ENCODE data around the gene PPP4C.

PPP4C gene

GRCh38 chr16:30065102-30065942 lies 10.5 kb upstream of the PPP4C start, which contains the start of gene ALDOA:
ALDOA (plus strand) TSS chr16:30065760; CDS start chr16:30066898, 1,138 bp downstream.
- Histone ChIP-seq H3K27me3 (ENCODE audit: control insufficient read depth, low read length) (no peaks in the 10 kb centered on the region), H3K4me3 (ENCODE audit: low read length) (peak within 1 kb of the TSS; percentile 96), H4K20me1 (ENCODE audit: control insufficient read depth, insufficient read depth, low read depth, low read length) (peaks cover 24% of the 10 kb centered on the region), H3K4me1 (ENCODE audit: control insufficient read depth, low read length) (peaks cover 36% of the 10 kb centered on the region), H3K9me3 (ENCODE audit: control insufficient read depth, insufficient read depth, low read length) (no peaks in the 10 kb centered on the region), H3K79me2 (ENCODE audit: control insufficient read depth, low read length) (peaks cover 59% of the 10 kb centered on the region), H3K36me3 (ENCODE audit: control insufficient read depth, low read length) (peaks cover 60% of the 10 kb centered on the region), H3K27ac (ENCODE audit: low read depth, low read length) (peak within 1 kb of the TSS; percentile 89), H3K4me2 (ENCODE audit: low read length) (peak within 1 kb of the TSS; percentile 77), H3K9me2 (replicated peaks; ENCODE audit: control insufficient read depth, low read length) (no peaks in the 10 kb centered on the region), H3F3A (ENCODE audit: control insufficient read depth, insufficient read depth) (peaks cover 38% of the 10 kb centered on the region)
- no peak for TF ChIP-seq CTCF (IDR thresholded peaks at IDR 0.05; ENCODE audit: low read depth, low read length, poor library complexity, severe bottlenecking)
- TF ChIP-seq EZH2phosphoT487 (IDR thresholded peaks at IDR 0.05; ENCODE audit: borderline replicate concordance, low read length) = no peak

- peaks cover 59% of the 10 kb centered on the region for H3K79me2 ChIP-seq (ENCODE audit: control insufficient read depth, low read length)
- H3F3A ChIP-seq (ENCODE audit: control insufficient read depth, insufficient read depth) = peaks cover 46% of the 10 kb centered on the region
These were observed 9.6 kb upstream of the PPP4C start for GRCh38 chr16:30065943-30066760.

More at GRCh38 chr16:30065943-30066760, 9.6 kb upstream of the PPP4C start:
- H3K36me3 ChIP-seq (ENCODE audit: control insufficient read depth, low read length) = peaks cover 66% of the 10 kb centered on the region
- H4K20me1 ChIP-seq (ENCODE audit: control insufficient read depth, insufficient read depth, low read depth, low read length) = peaks cover 24% of the 10 kb centered on the region
- TF ChIP-seq CTCF (IDR thresholded peaks at IDR 0.05; ENCODE audit: low read depth, low read length, poor library complexity, severe bottlenecking) = no peak
- no peak for TF ChIP-seq EZH2phosphoT487 (IDR thresholded peaks at IDR 0.05; ENCODE audit: borderline replicate concordance, low read length)
- no peaks in the 10 kb centered on the region for H3K9me3 ChIP-seq (ENCODE audit: control insufficient read depth, insufficient read depth, low read length)
- H3K9me2 ChIP-seq (replicated peaks; ENCODE audit: control insufficient read depth, low read length) = no peaks in the 10 kb centered on the region
- peak overlapping the region; percentile 89 for H3K27ac ChIP-seq (ENCODE audit: low read depth, low read length)
- no peaks in the 10 kb centered on the region for H3K27me3 ChIP-seq (ENCODE audit: control insufficient read depth, low read length)
- H3K4me3 ChIP-seq (ENCODE audit: low read length) = peak overlapping the region; percentile 96
- peaks cover 36% of the 10 kb centered on the region for H3K4me1 ChIP-seq (ENCODE audit: control insufficient read depth, low read length)
- peak overlapping the region; percentile 77 for H3K4me2 ChIP-seq (ENCODE audit: low read length)

Measured in DOHH2 (cell line).